Neural progenitor cell (in vitro differentiated cells): ENCODE data around the gene PITPNM1.

Experiments
- EZH2 ChIP-seq: fragments of 200-600 bp; sonication (generic); IDR thresholded peaks from 2 replicates; pipeline ENCODE4 v1.6.1; 2017; ENCODE audit warnings: antibody characterized with exemption, mild to moderate bottlenecking, moderate library complexity
- EZH2phosphoT487 ChIP-seq: fragments of 200-600 bp; sonication (generic); IDR thresholded peaks from 2 replicates; pipeline ENCODE4 v1.6.1; 2017; ENCODE audit warnings: antibody characterized with exemption
- TF ChIP-seq, protein P1 (sequence below): fragments of 200-600 bp; sonication (generic); IDR thresholded peaks from 2 replicates; pipeline ENCODE4 v1.5.1; 2017; ENCODE audit warnings: antibody characterized with exemption, mild to moderate bottlenecking

DNA sequence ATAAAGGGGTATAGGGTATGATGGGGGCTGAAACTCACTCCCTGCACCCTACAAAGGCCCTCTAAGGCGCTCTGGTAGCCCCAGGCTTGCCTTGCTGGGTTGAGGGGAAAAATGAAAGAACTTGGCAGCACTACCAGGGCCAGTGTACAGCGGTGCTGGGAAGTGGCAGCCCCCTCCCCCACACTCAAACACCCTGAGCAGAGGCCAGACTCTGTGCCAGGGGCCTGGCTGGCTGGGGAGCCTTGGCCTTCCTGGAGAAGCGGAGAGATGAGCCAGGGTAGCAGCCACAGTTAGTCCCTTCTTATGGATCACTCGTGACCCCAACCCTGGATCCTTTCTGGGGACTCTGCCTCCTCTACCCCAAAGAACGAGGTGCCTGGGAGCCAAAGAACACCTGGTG, 38.8 kb downstream of the PITPNM1 start:
- TF ChIP-seq, protein P1, sequence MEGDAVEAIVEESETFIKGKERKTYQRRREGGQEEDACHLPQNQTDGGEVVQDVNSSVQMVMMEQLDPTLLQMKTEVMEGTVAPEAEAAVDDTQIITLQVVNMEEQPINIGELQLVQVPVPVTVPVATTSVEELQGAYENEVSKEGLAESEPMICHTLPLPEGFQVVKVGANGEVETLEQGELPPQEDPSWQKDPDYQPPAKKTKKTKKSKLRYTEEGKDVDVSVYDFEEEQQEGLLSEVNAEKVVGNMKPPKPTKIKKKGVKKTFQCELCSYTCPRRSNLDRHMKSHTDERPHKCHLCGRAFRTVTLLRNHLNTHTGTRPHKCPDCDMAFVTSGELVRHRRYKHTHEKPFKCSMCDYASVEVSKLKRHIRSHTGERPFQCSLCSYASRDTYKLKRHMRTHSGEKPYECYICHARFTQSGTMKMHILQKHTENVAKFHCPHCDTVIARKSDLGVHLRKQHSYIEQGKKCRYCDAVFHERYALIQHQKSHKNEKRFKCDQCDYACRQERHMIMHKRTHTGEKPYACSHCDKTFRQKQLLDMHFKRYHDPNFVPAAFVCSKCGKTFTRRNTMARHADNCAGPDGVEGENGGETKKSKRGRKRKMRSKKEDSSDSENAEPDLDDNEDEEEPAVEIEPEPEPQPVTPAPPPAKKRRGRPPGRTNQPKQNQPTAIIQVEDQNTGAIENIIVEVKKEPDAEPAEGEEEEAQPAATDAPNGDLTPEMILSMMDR: no peak
- no peak for TF ChIP-seq EZH2
- no peak for TF ChIP-seq EZH2phosphoT487
